ENCODE data around the gene GDF11.

Gene GDF11

GRCh38 chr12:55797550-55797949 is 54.6 kb downstream of the GDF11 start:
- no peak for DNase-seq
